Activated naive CD4-positive, alpha-beta T cell treated with anti-CD3 and anti-CD28 coated beads, Interleukin-2, amount 50 U/mL, for 16 hours (primary cell): ENCODE measurements around the gene PIGP.
"Not testable (repeated sequence)": the region's sequence is repeated elsewhere in the genome, so short reads cannot be mapped to it uniquely, and the experiment has no call there.

Experiments used
- DNase-seq: peaks from one replicate; pipeline ENCODE4 v3.0.0-alpha.2; 2020

Gene PIGP

GRCh38 chr21:37041706-37042271 is 31.1 kb downstream of the PIGP start:
- no peak for DNase-seq

GRCh38 chr21:37040212-37040611 is 32.7 kb downstream of the PIGP start:
- no peak for DNase-seq

- no peak for DNase-seq
Observed at GRCh38 chr21:37039411-37040075, 33.3 kb downstream of the PIGP start.

- DNase-seq, result no peak
Observed at GRCh38 chr21:37036177-37036576, 36.7 kb downstream of the PIGP start.

GRCh38 chr21:37034394-37034793 is 38.5 kb downstream of the PIGP start:
- not testable (repeated sequence) for DNase-seq

- no peak for DNase-seq
Observed at GRCh38 chr21:37032877-37033471, 39.9 kb downstream of the PIGP start.

- DNase-seq, result no peak
Observed at GRCh38 chr21:37032293-37032692, 40.6 kb downstream of the PIGP start.

GRCh38 chr21:37030864-37031263 is 42.0 kb downstream of the PIGP start:
- no peak for DNase-seq

- no peak for DNase-seq
Observed at GRCh38 chr21:37028570-37028969, 44.3 kb downstream of the PIGP start.

- no peak for DNase-seq
Observed at GRCh38 chr21:37026499-37026898, 46.4 kb downstream of the PIGP start.

GRCh38 chr21:37017951-37018679 is 54.8 kb downstream of the PIGP start:
- DNase-seq, result no peak
